ENCODE measurements around the gene KCNJ6.

GRCh38 chr21:37848721-37849490 lies 67.4 kb downstream of the KCNJ6 start:
- TF ChIP-seq CTCF (IDR thresholded peaks at IDR 0.05) (no peak), POLR2A (IDR thresholded peaks at IDR 0.05) (no peak)

Measured in testis (tissue), 2 donors.